Spinal cord (tissue), 10 donors: ENCODE data around the gene PSENEN. TPM values are rescaled to one million over a fixed set of nuclear protein-coding genes. Genes with fewer than 3 reads are reported as not detected.
A peak's percentile ranks its signal among the peaks of the same experiment; 100 is the strongest.

Source experiments
- DNase-seq, 6 donors: peaks; one replicate each; pipeline versions ENCODE4 v3.0.0 to v3.0.0-alpha.2; 2013 to 2015; ENCODE audit warnings: low spot score in 6 of 6, low read depth in 4 of 6
- H3K27ac ChIP-seq: one replicate; pipeline ENCODE4 v1.5.1; 2013; ENCODE audit warnings: low read depth, low read length, control low read depth
- H3K27me3 ChIP-seq: one replicate; pipeline ENCODE4 v1.6.1; 2013; ENCODE audit warnings: low read length; ENCODE audit not compliant: control insufficient read depth, insufficient read depth
- H3K36me3 ChIP-seq: one replicate; pipeline ENCODE4 v1.6.1; 2013; ENCODE audit warnings: low read length; ENCODE audit not compliant: control insufficient read depth, insufficient read depth
- H3K4me1 ChIP-seq: one replicate; pipeline ENCODE4 v1.6.1; 2013; ENCODE audit warnings: low read length; ENCODE audit not compliant: control insufficient read depth, insufficient read depth
- H3K4me3 ChIP-seq: one replicate; pipeline ENCODE4 v1.5.1; 2013; ENCODE audit warnings: low read depth, low read length, control low read depth
- H3K9me3 ChIP-seq: one replicate; pipeline ENCODE4 v1.6.1; 2013; ENCODE audit warnings: low read length; ENCODE audit not compliant: control insufficient read depth, insufficient read depth
- WGBS: methylation state at CpG from one replicate; pipeline ENCODE4 v1.1.5; 2013; ENCODE audit warnings: missing lambda C conversion rate; ENCODE audit not compliant: insufficient coverage; 5-methylcytosine and 5-hydroxymethylcytosine counted together
- long read RNA-seq, 4 donors: transcript quantifications; one replicate each; lab custom pipeline, GENCODE V29; 2026
- polyA plus RNA-seq, 2 donors: library from polyadenylated mRNA; unstranded; fragments of 120-200 nt; gene quantifications; one replicate each; pipeline ENCODE4 v1.2.1, GENCODE V29; 2013; ENCODE audit not compliant: insufficient read length in 2 of 2
- total RNA-seq, 2 donors: library from RNA; depleted of rRNA in 1 of 2; stranded (reverse); fragments of 120-200 nt in 1 of 2; fragments of >200 nt in 1 of 2; gene quantifications; one replicate each; pipeline versions ENCODE4 v1.2.3 to v1.2.4, GENCODE V29; 2013 to 2014
- donor health status: healthy.

Gene PSENEN
- total RNA-seq (100 to 1,000 TPM in 1 of 2 donors, 10 to 100 TPM in 1; 15.9 to 106 TPM), polyA plus RNA-seq (10 to 100 TPM; 80.1 to 81.8 TPM)
- long read RNA-seq, donor 1, transcript PSENEN-202 (4 exons, 1,661 nt), result major isoform, 33 of 54 reads
- long read RNA-seq, donor 1, partial matches to known transcripts, result 20 of 54 reads
- long read RNA-seq, donor 1, other reads (novel, unspliced or antisense), result 0 of 54 reads
- long read RNA-seq, donor 2, transcript PSENEN-202 (4 exons, 1,661 nt), result major isoform, 10 of 21 reads
- long read RNA-seq, donor 2, partial matches to known transcripts, result 7 of 21 reads
- long read RNA-seq, donor 2, other reads (novel, unspliced or antisense), result 0 of 21 reads
- long read RNA-seq, donor 3, transcript PSENEN-202 (4 exons, 1,661 nt), result major isoform, 16 of 29 reads
- long read RNA-seq, donor 3, partial matches to known transcripts, result 0 of 29 reads
- long read RNA-seq, donor 3, other reads (novel, unspliced or antisense), result 11 of 29 reads
- long read RNA-seq, donor 4, transcript PSENEN-202 (4 exons, 1,661 nt), result major isoform, 29 of 44 reads
- long read RNA-seq, donor 4, partial matches to known transcripts, result 5 of 44 reads
- long read RNA-seq, donor 4, other reads (novel, unspliced or antisense), result 5 of 44 reads

GRCh38 chr19:35745328-35746086 lies at the start of gene PSENEN, which contains the start of gene U2AF1L4:
PSENEN (plus strand) TSS chr19:35745651; CDS start chr19:35745931, 280 bp downstream.
U2AF1L4 (minus strand) TSS chr19:35745418; CDS start chr19:35745391, 27 bp downstream.
- H3K27ac ChIP-seq, result peak within 1 kb of the TSS; percentile 100
- H3K9me3 ChIP-seq, result no peaks in the 10 kb centered on the region
- H3K4me1 ChIP-seq, result peaks cover 60% of the 10 kb centered on the region
- no peaks in the 10 kb centered on the region for H3K27me3 ChIP-seq
- peaks cover 29% of the 10 kb centered on the region for H3K36me3 ChIP-seq
- peak; percentile 97 to 100 (median 99) for DNase-seq
- under 1% methylated on average over 31 of the region's 40 CpGs for WGBS
- peak within 1 kb of the TSS; percentile 94 for H3K4me3 ChIP-seq

- no peak overlapping the region for H3K4me3 ChIP-seq
- no peaks in the 10 kb centered on the region for H3K4me1 ChIP-seq
- no peak for DNase-seq
- H3K36me3 ChIP-seq, result no peaks in the 10 kb centered on the region
- WGBS, result 100% methylated on average over 1 of the region's 2 CpGs
- H3K9me3 ChIP-seq, result no peaks in the 10 kb centered on the region
- no peaks in the 10 kb centered on the region for H3K27me3 ChIP-seq
- H3K27ac ChIP-seq, result no peak overlapping the region
Measured at GRCh38 chr19:35695895-35696422, 49.5 kb upstream of the PSENEN start.

- H3K4me3 ChIP-seq, result no peak overlapping the region
- H3K36me3 ChIP-seq, result no peaks in the 10 kb centered on the region
- WGBS, result 86% methylated on average over 4 of the region's 4 CpGs
- H3K27me3 ChIP-seq, result no peaks in the 10 kb centered on the region
- H3K4me1 ChIP-seq, result peaks cover 2% of the 10 kb centered on the region
- H3K9me3 ChIP-seq, result no peaks in the 10 kb centered on the region
- H3K27ac ChIP-seq, result no peak overlapping the region
- no peak for DNase-seq
Measured at GRCh38 chr19:35696835-35697234, 48.6 kb upstream of the PSENEN start.

- H3K36me3 ChIP-seq, result no peaks in the 10 kb centered on the region
- peak overlapping the region; percentile 58 for H3K27ac ChIP-seq
- WGBS, result under 1% methylated on average over 49 of the region's 50 CpGs
- H3K4me3 ChIP-seq, result peak overlapping the region; percentile 67
- peaks cover 2% of the 10 kb centered on the region for H3K27me3 ChIP-seq
- no peaks in the 10 kb centered on the region for H3K9me3 ChIP-seq
- peak; percentile 85 to 99 (median 96) for DNase-seq
- peaks cover 17% of the 10 kb centered on the region for H3K4me1 ChIP-seq
Measured at GRCh38 chr19:35702223-35703012, 43.0 kb upstream of the PSENEN start.

GRCh38 chr19:35703343-35703742 lies 42.1 kb upstream of the PSENEN start:
- no peak overlapping the region for H3K4me3 ChIP-seq
- H3K36me3 ChIP-seq, result no peaks in the 10 kb centered on the region
- 57% methylated on average over 4 of the region's 9 CpGs for WGBS
- H3K4me1 ChIP-seq, result peaks cover 17% of the 10 kb centered on the region
- H3K9me3 ChIP-seq, result no peaks in the 10 kb centered on the region
- H3K27ac ChIP-seq, result no peak overlapping the region
- no peak for DNase-seq
- H3K27me3 ChIP-seq, result peaks cover 2% of the 10 kb centered on the region

GRCh38 chr19:35704218-35704617 lies 41.2 kb upstream of the PSENEN start, which contains the start of gene ZBTB32:
ZBTB32 (plus strand) TSS chr19:35704558; CDS start chr19:35714627, 10,069 bp downstream.
- WGBS, result 21% methylated on average over 21 of the region's 24 CpGs
- no peak within 1 kb of the TSS for H3K27ac ChIP-seq
- H3K4me1 ChIP-seq, result peaks cover 17% of the 10 kb centered on the region
- peak in 2 of 6 donors; percentile 32 to 37 for DNase-seq
- H3K36me3 ChIP-seq, result no peaks in the 10 kb centered on the region
- no peak within 1 kb of the TSS for H3K4me3 ChIP-seq
- no peaks in the 10 kb centered on the region for H3K9me3 ChIP-seq
- peaks cover 2% of the 10 kb centered on the region for H3K27me3 ChIP-seq

GRCh38 chr19:35708391-35708790 lies 37.1 kb upstream of the PSENEN start:
- DNase-seq, result no peak
- no peaks in the 10 kb centered on the region for H3K36me3 ChIP-seq
- no peak overlapping the region for H3K27ac ChIP-seq
- 75% methylated on average over 1 of the region's 1 CpG for WGBS
- no peak overlapping the region for H3K4me3 ChIP-seq
- no peaks in the 10 kb centered on the region for H3K4me1 ChIP-seq
- no peaks in the 10 kb centered on the region for H3K9me3 ChIP-seq
- H3K27me3 ChIP-seq, result peaks cover 2% of the 10 kb centered on the region

GRCh38 chr19:35710784-35711723 lies 34.4 kb upstream of the PSENEN start:
- WGBS, result 55% methylated on average over 3 of the region's 13 CpGs
- no peak overlapping the region for H3K4me3 ChIP-seq
- H3K4me1 ChIP-seq, result peaks cover 16% of the 10 kb centered on the region
- H3K9me3 ChIP-seq, result no peaks in the 10 kb centered on the region
- H3K36me3 ChIP-seq, result peaks cover 9% of the 10 kb centered on the region
- no peak for DNase-seq
- no peaks in the 10 kb centered on the region for H3K27me3 ChIP-seq
- H3K27ac ChIP-seq, result no peak overlapping the region
